A549 (cell line): ENCODE data around the gene GDI2. TPM values are rescaled to one million over a fixed set of nuclear protein-coding genes. Genes with fewer than 3 reads are reported as not detected.
A peak's percentile ranks its signal among the peaks of the same experiment; 100 is the strongest.

ENCODE experiments used
- ATAC-seq, 2 experiments: fragments of 200-7000 bp in 1 of 2; fragments of >200 bp in 1 of 2; cut with Nextera tagmentation in 1 of 2; cut with Tn5 transposase in 1 of 2; 3 replicates each; pipeline versions ENCODE4 v1.8.0 to v1.9.1; 2018 to 2020; ENCODE audit warnings: mild to moderate bottlenecking in 1 of 2, moderate library complexity in 1 of 2
- CTCF ChIA-PET: fragments of 300-600 bp; sonication (Branson Sonifier 250); formaldehyde crosslinking; extraction: SDS; loops from one replicate; lab custom pipeline; 2021; ENCODE audit warnings: antibody characterized with exemption, inconsistent platforms; lab: Yijun Ruan, JAX
- POLR2A ChIA-PET: fragments of 350-600 bp; formaldehyde crosslinking; extraction: SDS; loops from one replicate; lab custom pipeline; 2021; ENCODE audit warnings: antibody characterized with exemption, inconsistent platforms; lab: Yijun Ruan, JAX
- DNase-seq, 2 experiments: peaks; one replicate each; pipeline versions ENCODE4 v3.0.0 to v3.0.0-alpha.2; 2011 to 2016; ENCODE audit warnings: low read depth in 1 of 2, low spot score in 1 of 2
- FAIRE-seq: peaks from 2 replicates; lab custom pipeline; 2011; peaks lifted over from hg19 to GRCh38; lab: Jason Lieb, UNC
- H3K27ac ChIP-seq, 2 experiments: fragments of >200 bp; sonication (Bioruptor Twin); formaldehyde crosslinking; 3 replicates each; pipeline ENCODE4 v1.5.1; 2016 to 2017
- H3K4me1 ChIP-seq: fragments of >200 bp; sonication (Bioruptor Twin); formaldehyde crosslinking; 3 replicates; pipeline ENCODE4 v1.6.1; 2016
- H3K4me2 ChIP-seq: fragments of >200 bp; sonication (Bioruptor Twin); formaldehyde crosslinking; 3 replicates; pipeline ENCODE4 v1.6.1; 2016
- H3K4me3 ChIP-seq: fragments of >200 bp; sonication (Bioruptor Twin); formaldehyde crosslinking; 3 replicates; pipeline ENCODE4 v1.5.1; 2016
- H3K9me3 ChIP-seq: fragments of >200 bp; sonication (Bioruptor Twin); formaldehyde crosslinking; 3 replicates; pipeline ENCODE4 v1.6.1; 2016
- BCL3 ChIP-seq: fragments of >200 bp; sonication (Bioruptor Twin); formaldehyde crosslinking; IDR thresholded peaks from 3 replicates; pipeline ENCODE4 v1.6.1; 2016
- CBX2 ChIP-seq: fragments of 200-600 bp; sonication (generic); IDR thresholded peaks from 2 replicates; pipeline ENCODE4 v1.6.1; 2016; ENCODE audit warnings: low read depth, mild to moderate bottlenecking, borderline replicate concordance
- CTCF ChIP-seq: fragments of >200 bp; sonication (Bioruptor Twin); formaldehyde crosslinking; IDR thresholded peaks from 3 replicates; pipeline ENCODE4 v1.5.1; 2016
- E2F6 ChIP-seq: IDR thresholded peaks from 2 replicates; pipeline ENCODE4 v1.6.1; 2012; ENCODE audit warnings: low read depth, borderline replicate concordance
- EHMT2 ChIP-seq: fragments of 200-600 bp; sonication (generic); IDR thresholded peaks from 2 replicates; pipeline ENCODE4 v1.6.1; 2016; ENCODE audit warnings: antibody characterized with exemption, low read depth, mild to moderate bottlenecking, moderate library complexity
- ESRRA ChIP-seq: fragments of 150-350 bp; IDR thresholded peaks from 2 replicates; pipeline ENCODE4 v1.6.1; 2014; ENCODE audit warnings: mild to moderate bottlenecking, low read length, borderline replicate concordance
- FOSL2 ChIP-seq, 2 experiments: fragments of 450-650 bp in 1 of 2; fragments of >200 bp in 1 of 2; sonication (Bioruptor Twin) in 1 of 2; formaldehyde crosslinking; IDR thresholded peaks; 2 replicates each; pipeline versions ENCODE4 v1.5.0 to v1.6.1; 2016 to 2020; ENCODE audit warnings: mild to moderate bottlenecking in 1 of 2, moderate library complexity in 1 of 2
- FOXS1 ChIP-seq: fragments of 250-450 bp; sonication (Bioruptor Pico); IDR thresholded peaks from 2 replicates; pipeline ENCODE4 v1.5.0; 2020; ENCODE audit warnings: mild to moderate bottlenecking, moderate library complexity
- HDAC2 ChIP-seq: fragments of 200-600 bp; sonication (generic); IDR thresholded peaks from 2 replicates; pipeline ENCODE4 v1.6.1; 2016
- HEYL ChIP-seq: fragments of 250-450 bp; sonication (Bioruptor Pico); IDR thresholded peaks from 2 replicates; pipeline ENCODE4 v1.8.0; 2021; ENCODE audit warnings: mild to moderate bottlenecking, moderate library complexity
- HOXB5 ChIP-seq: fragments of 250-450 bp; sonication (Bioruptor Pico); IDR thresholded peaks from 2 replicates; pipeline ENCODE4 v1.5.0; 2020; ENCODE audit warnings: mild to moderate bottlenecking, moderate library complexity
- JUNB ChIP-seq: fragments of >200 bp; sonication (Bioruptor Twin); formaldehyde crosslinking; IDR thresholded peaks from 2 replicates; pipeline ENCODE4 v1.6.1; 2016
- MYC ChIP-seq: IDR thresholded peaks from 2 replicates; pipeline ENCODE4 v1.6.1; 2012; ENCODE audit warnings: mild to moderate bottlenecking, inconsistent platforms, low read length, improper control_type of control experiment, borderline replicate concordance
- NR3C1 ChIP-seq: fragments of >200 bp; sonication (Bioruptor Twin); formaldehyde crosslinking; IDR thresholded peaks from 3 replicates; pipeline ENCODE4 v1.6.1; 2017
- POLR2A ChIP-seq: IDR thresholded peaks from 2 replicates; pipeline ENCODE4 v1.6.1; 2012; ENCODE audit warnings: mild to moderate bottlenecking, low read length
- RCOR1 ChIP-seq: fragments of 150-350 bp; IDR thresholded peaks from 2 replicates; pipeline ENCODE4 v1.6.1; 2014; ENCODE audit warnings: antibody characterized with exemption, low read length, low read depth
- RFX5 ChIP-seq: fragments of 450-650 bp; IDR thresholded peaks from 2 replicates; pipeline ENCODE4 v1.7.1; 2014; ENCODE audit warnings: antibody characterized with exemption, mild to moderate bottlenecking, moderate library complexity
- RNF2 ChIP-seq: fragments of 200-600 bp; sonication (generic); IDR thresholded peaks from 2 replicates; pipeline ENCODE4 v1.6.1; 2016; ENCODE audit warnings: low read depth, mild to moderate bottlenecking, antibody characterized with exemption, moderate library complexity, borderline replicate concordance
- TFCP2L1 ChIP-seq: fragments of 250-450 bp; sonication (Bioruptor Pico); IDR thresholded peaks from 2 replicates; pipeline ENCODE4 v1.5.0; 2021; ENCODE audit warnings: mild to moderate bottlenecking
- ZC3H11A ChIP-seq: fragments of 450-650 bp; IDR thresholded peaks from 2 replicates; pipeline ENCODE4 v1.6.1; 2014; ENCODE audit warnings: antibody characterized with exemption, mild to moderate bottlenecking
- ZSCAN20 ChIP-seq: fragments of 250-450 bp; sonication (Bioruptor Pico); IDR thresholded peaks from 2 replicates; pipeline ENCODE4 v1.8.0; 2022; ENCODE audit warnings: mild to moderate bottlenecking, moderate library complexity
- WGBS: methylation state at CpG from one replicate; pipeline ENCODE4 v1.1.6; 2017; ENCODE audit errors: missing lambda C conversion rate; 5-methylcytosine and 5-hydroxymethylcytosine counted together
- polyA plus RNA-seq, 4 experiments: library from polyadenylated mRNA; depleted of rRNA in 3 of 4; stranded (reverse); fragments of >200 nt; fragmentation: RNase III in 1 of 4; extraction: RNeasy Plus Mini Kit Qiagen cat#74134 plus additional on column Dnase treatment in 1 of 4; gene quantifications; 2 replicates in 3 of 4; 3 replicates in 1 of 4; pipeline ENCODE4 v1.2.3, GENCODE V29; 2011 to 2017
- TF ChIP-seq, protein P1 (sequence below): fragments of 200-600 bp; sonication (generic); IDR thresholded peaks from 2 replicates; pipeline ENCODE4 v1.6.1; 2016; ENCODE audit warnings: antibody characterized with exemption, mild to moderate bottlenecking, moderate library complexity
- TF ChIP-seq, protein P2 (sequence below): IDR thresholded peaks from 2 replicates; pipeline ENCODE4 v1.6.1; 2012

GDI2 gene
- polyA plus RNA-seq, 2 of the 4 experiments (the other 2 are of a cell fraction) = 278 to 304 TPM

- TF ChIP-seq ESRRA (no peak), RNF2 (no peak), TFCP2L1 (no peak), HEYL (CRISPR knock-in tag) (no peak), BCL3 (no peak), FOXS1 (CRISPR knock-in tag) (no peak), CBX2 (no peak), MYC (no peak), JUNB (no peak), E2F6 (no peak), HOXB5 (CRISPR knock-in tag) (no peak), RCOR1 (no peak), RFX5 (no peak), HDAC2 (no peak), NR3C1 (no peak), FOSL2 (IDR thresholded peaks at IDR 0.05) (no peak), FOSL2 (CRISPR knock-in tag; IDR thresholded peaks at IDR 0.05) (no peak)
- TF ChIP-seq, protein P1, sequence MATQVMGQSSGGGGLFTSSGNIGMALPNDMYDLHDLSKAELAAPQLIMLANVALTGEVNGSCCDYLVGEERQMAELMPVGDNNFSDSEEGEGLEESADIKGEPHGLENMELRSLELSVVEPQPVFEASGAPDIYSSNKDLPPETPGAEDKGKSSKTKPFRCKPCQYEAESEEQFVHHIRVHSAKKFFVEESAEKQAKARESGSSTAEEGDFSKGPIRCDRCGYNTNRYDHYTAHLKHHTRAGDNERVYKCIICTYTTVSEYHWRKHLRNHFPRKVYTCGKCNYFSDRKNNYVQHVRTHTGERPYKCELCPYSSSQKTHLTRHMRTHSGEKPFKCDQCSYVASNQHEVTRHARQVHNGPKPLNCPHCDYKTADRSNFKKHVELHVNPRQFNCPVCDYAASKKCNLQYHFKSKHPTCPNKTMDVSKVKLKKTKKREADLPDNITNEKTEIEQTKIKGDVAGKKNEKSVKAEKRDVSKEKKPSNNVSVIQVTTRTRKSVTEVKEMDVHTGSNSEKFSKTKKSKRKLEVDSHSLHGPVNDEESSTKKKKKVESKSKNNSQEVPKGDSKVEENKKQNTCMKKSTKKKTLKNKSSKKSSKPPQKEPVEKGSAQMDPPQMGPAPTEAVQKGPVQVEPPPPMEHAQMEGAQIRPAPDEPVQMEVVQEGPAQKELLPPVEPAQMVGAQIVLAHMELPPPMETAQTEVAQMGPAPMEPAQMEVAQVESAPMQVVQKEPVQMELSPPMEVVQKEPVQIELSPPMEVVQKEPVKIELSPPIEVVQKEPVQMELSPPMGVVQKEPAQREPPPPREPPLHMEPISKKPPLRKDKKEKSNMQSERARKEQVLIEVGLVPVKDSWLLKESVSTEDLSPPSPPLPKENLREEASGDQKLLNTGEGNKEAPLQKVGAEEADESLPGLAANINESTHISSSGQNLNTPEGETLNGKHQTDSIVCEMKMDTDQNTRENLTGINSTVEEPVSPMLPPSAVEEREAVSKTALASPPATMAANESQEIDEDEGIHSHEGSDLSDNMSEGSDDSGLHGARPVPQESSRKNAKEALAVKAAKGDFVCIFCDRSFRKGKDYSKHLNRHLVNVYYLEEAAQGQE = no peak
- TF ChIP-seq, all 56 proteins: peak for 0
- POLR2A ChIA-PET = interaction anchor here (0.7 kb wide), 1 partner anchor 9 kb away, joined by 7 read pairs; no protein-coding TSS in a partner anchor
These were observed 49.2 kb upstream of the GDI2 start for GRCh38 chr10:5862360-5862961.

GRCh38 chr10:5860066-5860465 lies 46.8 kb upstream of the GDI2 start:
- H3K9me3 ChIP-seq = no peaks in the 10 kb centered on the region
- H3K4me3 ChIP-seq = no peak overlapping the region
- peaks cover 19% of the 10 kb centered on the region for H3K4me1 ChIP-seq
- no peak for DNase-seq
- CTCF ChIA-PET = interaction anchor here (0.6 to 2.9 kb wide), 5 partner anchors 8 to 1971 kb away, joined by 3 to 20 read pairs (median 3); no protein-coding TSS in a partner anchor
- POLR2A ChIA-PET = no interaction called here
- H3K4me2 ChIP-seq = no peak overlapping the region
- ATAC-seq = no peak
- H3K27ac ChIP-seq = no peak overlapping the region
- WGBS = 93% methylated on average over 7 of the region's 7 CpGs
- no peak for FAIRE-seq
- TF ChIP-seq ZSCAN20 (CRISPR knock-in tag) (no peak), BCL3 (no peak), EHMT2 (no peak), NR3C1 (no peak), ZC3H11A (no peak), POLR2A (no peak), CTCF (no peak)
- TF ChIP-seq, protein P2, sequence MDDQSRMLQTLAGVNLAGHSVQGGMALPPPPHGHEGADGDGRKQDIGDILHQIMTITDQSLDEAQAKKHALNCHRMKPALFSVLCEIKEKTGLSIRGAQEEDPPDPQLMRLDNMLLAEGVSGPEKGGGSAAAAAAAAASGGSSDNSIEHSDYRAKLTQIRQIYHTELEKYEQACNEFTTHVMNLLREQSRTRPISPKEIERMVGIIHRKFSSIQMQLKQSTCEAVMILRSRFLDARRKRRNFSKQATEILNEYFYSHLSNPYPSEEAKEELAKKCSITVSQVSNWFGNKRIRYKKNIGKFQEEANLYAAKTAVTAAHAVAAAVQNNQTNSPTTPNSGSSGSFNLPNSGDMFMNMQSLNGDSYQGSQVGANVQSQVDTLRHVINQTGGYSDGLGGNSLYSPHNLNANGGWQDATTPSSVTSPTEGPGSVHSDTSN = no peak
- TF ChIP-seq, protein P1 = no peak

More at GRCh38 chr10:5862360-5862961, 49.2 kb upstream of the GDI2 start:
- H3K4me1 ChIP-seq = peaks cover 19% of the 10 kb centered on the region
- peak overlapping the region in 1 of 2 experiments; percentile 39; a peak in 2 of 6 replicates for H3K27ac ChIP-seq
- CTCF ChIA-PET = interaction anchor here (1.1 to 1.8 kb wide), 5 partner anchors 9 to 20 kb away, joined by 3 to 8 read pairs (median 6); no protein-coding TSS in a partner anchor
- ATAC-seq (no peak), DNase-seq (no peak), FAIRE-seq (no peak)
- no peak overlapping the region for H3K4me3 ChIP-seq
- H3K4me2 ChIP-seq = no peak overlapping the region; the same call in 2 of the 3 replicates
- no peaks in the 10 kb centered on the region for H3K9me3 ChIP-seq
- 97% methylated on average over 7 of the region's 7 CpGs for WGBS
